Astrocyte of the cerebellum (primary cell): ENCODE measurements around the gene RNASE13.
A peak's percentile ranks its signal among the peaks of the same experiment; 100 is the strongest.
"Not testable (repeated sequence)": the region's sequence is repeated elsewhere in the genome, so short reads cannot be mapped to it uniquely, and the experiment has no call there.

Experiments
- DNase-seq: peaks from one replicate; pipeline ENCODE4 v3.0.0-alpha.2; 2011; ENCODE audit warnings: low read depth
- H3K4me3 ChIP-seq: 2 replicates; pipeline ENCODE4 v1.5.1; 2011; ENCODE audit warnings: mild to moderate bottlenecking, low read depth, low read length, moderate library complexity
- CTCF ChIP-seq: IDR thresholded peaks from 2 replicates; pipeline ENCODE4 v1.5.1; 2012; ENCODE audit warnings: low read length, low read depth, moderate library complexity, mild to moderate bottlenecking; ENCODE audit errors: missing control alignments
- in situ Hi-C: cut with HindIII; loops from 2 replicates; pipeline ENCODE4 v1.10.0; 2017; ENCODE audit warnings: low sequenced_read_pairs

Gene RNASE13

GRCh38 chr14:21043387-21043973 is 8.9 kb upstream of the RNASE13 start:
- DNase-seq, result no peak
- no peak overlapping the region for H3K4me3 ChIP-seq
- no peak for TF ChIP-seq CTCF
- in situ Hi-C loops, result no loop called here

GRCh38 chr14:21042918-21043317 is 8.3 kb upstream of the RNASE13 start:
- in situ Hi-C loops, result no loop called here
- TF ChIP-seq CTCF, result no peak
- H3K4me3 ChIP-seq, result no peak overlapping the region
- no peak for DNase-seq

- no peak within 1 kb of the TSS for H3K4me3 ChIP-seq
- TF ChIP-seq CTCF, result no peak
- in situ Hi-C loops, result no loop called here
- no peak for DNase-seq
These were observed 7.2 kb upstream of the RNASE13 start, which contains the start of gene RNASE7 for GRCh38 chr14:21041676-21042433. TSS of gene RNASE7 (plus strand) at chr14:21042362. CDS start at chr14:21042993, 631 bp downstream.

GRCh38 chr14:21040941-21041340 is 6.3 kb upstream of the RNASE13 start:
- DNase-seq, in situ Hi-C loops, H3K4me3 ChIP-seq: not testable (repeated sequence)

GRCh38 chr14:21040370-21040925 is 5.8 kb upstream of the RNASE13 start:
- in situ Hi-C loops, result no loop called here
- no peak for DNase-seq
- H3K4me3 ChIP-seq, result no peak overlapping the region
- no peak for TF ChIP-seq CTCF

- peak; percentile 50 for DNase-seq
- peak; percentile 69 for TF ChIP-seq CTCF
- in situ Hi-C loops, result no loop called here
- no peak overlapping the region for H3K4me3 ChIP-seq
These were observed 5.2 kb upstream of the RNASE13 start for GRCh38 chr14:21039585-21040369.
